HG02938 (cell line): Measurements from ENCODE around the gene COL10A1.
"Not testable (repeated sequence)": the region's sequence is repeated elsewhere in the genome, so short reads cannot be mapped to it uniquely, and the experiment has no call there.

Experiments
- ATAC-seq: cut with Tn5 transposase; IDR thresholded peaks from one replicate; pipeline ENCODE4 v1.9.1; 2021; ENCODE audit warnings: mild to moderate bottlenecking, moderate library complexity; ENCODE audit not compliant: unreplicated experiment

The COL10A1 gene

GRCh38 chr6:116127771-116128493 is 2.0 kb upstream of the COL10A1 start:
- no peak for ATAC-seq

- ATAC-seq = no peak
These were observed 5.5 kb downstream of the COL10A1 start for GRCh38 chr6:116120430-116120829.

GRCh38 chr6:116118608-116119007 is 7.3 kb downstream of the COL10A1 start:
- ATAC-seq = no peak

DNA sequence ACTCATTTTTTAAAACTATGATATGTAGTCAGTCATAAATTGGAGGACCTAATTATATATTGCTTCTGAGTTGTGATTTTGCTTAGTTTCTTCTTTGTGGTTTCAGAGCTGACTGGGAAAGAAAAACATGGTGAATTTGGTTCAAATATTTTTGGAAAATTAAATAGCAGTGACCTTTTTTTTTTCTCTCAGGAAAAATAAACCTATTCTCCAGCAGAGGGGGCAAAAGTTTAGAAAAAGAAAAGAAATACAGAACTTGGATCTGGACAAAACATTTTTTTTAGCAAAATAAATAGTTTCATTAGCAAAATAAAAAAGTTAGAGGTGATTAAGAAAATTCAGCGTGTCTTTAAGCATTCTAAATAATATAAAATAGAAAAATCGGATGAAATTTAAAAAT is 10.2 kb downstream of the COL10A1 start:
- no peak for ATAC-seq

DNA sequence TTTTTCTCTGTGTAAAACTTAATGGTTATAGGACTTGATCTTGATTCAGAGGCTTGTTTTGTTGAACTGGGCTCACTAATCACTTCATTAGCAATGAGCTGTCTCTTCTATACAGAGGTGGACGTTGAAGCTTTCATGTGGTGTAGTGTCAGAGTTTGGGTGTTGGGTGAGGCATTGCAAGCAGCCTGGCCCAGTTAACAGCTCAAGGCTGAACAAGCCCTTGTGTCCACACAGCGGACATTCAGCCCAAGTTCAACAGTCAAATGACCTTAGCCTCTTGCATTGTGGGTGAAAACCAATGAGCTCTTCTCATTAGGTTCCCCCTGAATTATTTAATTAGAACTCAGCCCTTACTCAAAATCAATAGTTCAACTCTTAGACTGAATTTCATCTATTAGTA is 12.5 kb downstream of the COL10A1 start:
- ATAC-seq = no peak

DNA sequence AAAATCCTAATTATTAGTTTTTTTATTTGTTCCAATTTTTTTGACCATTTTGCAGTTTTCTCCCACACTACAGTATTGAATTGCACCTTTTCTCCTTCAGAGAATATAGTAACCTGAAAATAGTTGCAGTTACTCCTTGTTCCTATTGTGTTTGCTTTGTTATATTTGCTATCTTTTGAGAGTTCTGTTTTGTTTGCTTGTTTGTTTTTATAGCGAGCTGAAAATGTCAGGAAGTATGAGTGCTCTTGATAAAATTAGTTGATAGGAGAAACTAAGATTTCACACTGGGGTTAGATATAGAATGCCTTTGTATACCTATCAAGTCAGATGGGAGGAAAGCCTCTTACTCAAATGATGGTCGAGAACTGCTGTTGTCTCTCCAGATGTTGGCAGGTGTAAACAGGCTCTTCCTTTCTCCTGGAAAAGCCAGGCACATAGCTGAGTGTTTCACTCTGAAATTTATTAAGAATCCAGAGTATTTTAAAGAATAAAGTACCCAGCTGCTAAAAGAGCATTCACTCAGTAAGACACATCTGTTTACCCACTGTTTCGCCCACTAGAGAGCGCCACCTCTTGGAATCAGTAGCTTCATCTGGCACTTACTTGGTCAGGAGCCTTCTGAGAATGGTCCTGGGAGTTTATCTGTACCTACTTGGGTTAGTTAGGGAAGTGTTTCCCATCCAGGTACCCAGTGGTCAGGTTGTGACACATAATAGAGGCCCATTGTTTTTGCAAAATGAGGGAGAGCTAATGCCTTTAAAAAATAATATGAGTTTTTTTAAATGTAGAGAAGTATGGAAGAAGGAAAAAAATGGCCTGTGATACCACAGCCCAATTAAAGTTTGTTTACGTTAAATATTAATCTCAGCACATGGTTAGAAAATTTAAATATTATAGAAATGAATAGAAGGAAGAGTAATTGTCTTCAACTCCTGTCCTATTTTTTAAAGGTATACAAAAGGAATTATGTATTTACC is 14.1 kb downstream of the COL10A1 start:
- peak; percentile 82 for ATAC-seq

GRCh38 chr6:116108836-116109235 is 17.1 kb downstream of the COL10A1 start:
- no peak for ATAC-seq

DNA sequence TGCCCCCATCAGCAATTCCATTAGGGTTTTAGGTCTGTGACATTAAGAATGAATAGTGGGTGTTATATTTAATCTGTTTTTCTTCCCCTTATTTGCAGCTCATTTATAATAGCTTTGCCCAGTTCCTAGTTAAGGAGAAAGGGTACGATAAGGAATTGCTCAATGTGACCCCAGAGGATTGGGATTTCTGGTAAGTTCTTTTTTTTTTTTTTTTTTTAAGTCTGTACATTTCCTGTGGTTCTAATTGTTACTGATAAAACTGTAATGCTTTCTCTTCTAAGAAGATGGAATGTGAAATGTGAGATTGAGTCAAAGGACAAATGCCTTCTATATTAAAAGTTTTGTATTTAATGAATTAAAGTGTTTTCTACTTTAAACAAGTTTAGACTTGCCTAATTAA is 19.8 kb downstream of the COL10A1 start:
- no peak for ATAC-seq

GRCh38 chr6:116105247-116105646 is 20.7 kb downstream of the COL10A1 start:
- ATAC-seq = no peak

DNA sequence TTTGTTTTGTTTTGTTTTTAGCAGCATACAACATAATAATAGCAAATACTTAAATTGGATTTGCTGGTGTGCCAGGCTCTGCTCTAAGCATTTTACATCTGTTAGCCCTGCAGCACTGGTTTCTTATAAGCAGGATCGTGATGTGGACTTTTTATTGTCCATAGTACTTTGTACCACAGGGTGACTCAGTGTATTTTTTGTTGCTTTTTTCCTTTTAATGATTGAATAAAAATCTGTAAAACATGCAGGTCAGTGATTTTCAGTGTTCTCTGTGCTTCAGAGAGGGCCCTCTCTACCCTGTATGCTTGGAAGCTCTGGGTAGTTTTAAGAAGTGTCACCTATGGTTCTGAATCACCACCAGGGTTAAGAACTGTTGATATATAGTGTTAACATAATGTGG is 21.3 kb downstream of the COL10A1 start:
- no peak for ATAC-seq

DNA sequence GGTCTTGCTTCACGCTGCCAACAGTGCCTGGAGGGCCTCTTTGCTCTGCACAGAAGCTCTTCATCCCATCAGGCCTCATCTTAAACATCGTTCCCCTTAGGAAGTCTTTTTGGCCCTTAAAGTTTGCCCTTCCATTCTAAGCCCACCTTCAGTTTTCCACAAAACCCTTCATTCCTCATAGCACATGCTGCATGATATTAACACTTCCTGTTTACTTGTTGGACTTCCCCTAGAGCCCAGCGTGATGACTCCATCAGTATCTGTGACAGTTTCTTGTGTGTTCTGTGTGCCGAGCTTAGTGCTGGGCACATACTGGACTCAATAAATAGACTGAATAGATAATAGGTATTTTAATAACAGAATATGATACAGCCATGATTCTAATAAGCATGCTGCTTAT is 23.1 kb downstream of the COL10A1 start:
- no peak for ATAC-seq

DNA sequence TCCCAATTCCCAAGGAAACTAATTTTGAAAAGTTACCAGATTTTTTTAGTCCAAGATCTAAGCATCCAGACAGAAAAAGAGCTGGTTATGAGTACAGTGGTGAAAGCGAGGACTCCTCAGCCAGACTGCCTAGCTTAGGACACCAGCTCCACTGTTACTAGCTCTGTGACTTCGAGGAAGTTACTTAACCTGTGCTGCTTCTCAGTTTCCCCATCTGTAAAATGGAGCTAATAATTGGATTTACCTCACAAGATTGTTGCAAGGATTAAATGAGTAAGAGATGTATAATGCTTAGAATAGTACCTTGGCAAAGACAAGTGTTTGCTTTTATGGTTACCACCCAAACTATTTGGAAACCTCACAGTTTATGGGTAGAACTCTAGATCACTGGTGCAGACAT is 24.1 kb downstream of the COL10A1 start:
- ATAC-seq = no peak

DNA sequence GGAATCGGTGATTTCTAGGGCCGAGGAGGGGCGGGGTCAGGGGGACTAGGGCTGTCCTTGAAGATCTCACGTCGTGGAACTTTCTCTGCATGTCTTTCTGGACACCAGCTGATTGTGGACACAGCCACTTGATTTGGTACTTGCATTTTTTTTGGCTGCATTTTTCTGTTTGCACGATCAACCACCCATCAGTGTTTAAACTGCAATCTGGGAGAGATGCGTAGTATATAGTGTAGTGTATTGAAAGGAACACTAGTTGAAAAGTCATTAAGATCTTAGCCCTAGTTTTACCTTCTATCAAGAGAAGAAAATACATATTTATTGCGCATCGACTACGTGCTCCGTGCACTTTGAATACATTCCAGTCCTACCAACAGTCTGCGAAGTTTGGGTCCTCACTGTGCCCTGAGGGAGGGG is 24.6 kb downstream of the COL10A1 start:
- ATAC-seq = no peak

GRCh38 chr6:116100419-116101301 is 25.3 kb downstream of the COL10A1 start, which contains the start of gene NT5DC1:
Gene NT5DC1 (plus strand): TSS chr6:116100853. CDS start chr6:116100931, 78 bp downstream.
- ATAC-seq = peak; percentile 83

DNA sequence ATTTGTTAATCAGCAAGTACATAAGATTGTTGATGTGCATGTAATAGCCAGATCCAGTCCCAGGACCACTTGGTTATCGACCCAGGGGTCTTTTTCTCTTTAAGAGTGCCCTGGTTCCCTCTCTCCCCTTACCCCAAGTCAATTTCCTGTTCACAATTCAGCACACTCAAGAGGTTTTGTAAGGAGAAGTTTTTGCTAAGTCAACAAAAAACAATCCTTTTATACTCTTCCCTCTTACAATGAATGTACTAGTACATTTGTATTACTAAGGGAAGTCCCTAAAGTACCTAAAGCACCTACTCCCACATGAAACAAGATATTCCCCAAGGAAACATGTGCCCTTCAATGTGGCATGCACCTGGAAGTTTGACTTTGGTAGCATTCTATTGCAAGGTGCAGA is 26.9 kb downstream of the COL10A1 start:
- no peak for ATAC-seq

DNA sequence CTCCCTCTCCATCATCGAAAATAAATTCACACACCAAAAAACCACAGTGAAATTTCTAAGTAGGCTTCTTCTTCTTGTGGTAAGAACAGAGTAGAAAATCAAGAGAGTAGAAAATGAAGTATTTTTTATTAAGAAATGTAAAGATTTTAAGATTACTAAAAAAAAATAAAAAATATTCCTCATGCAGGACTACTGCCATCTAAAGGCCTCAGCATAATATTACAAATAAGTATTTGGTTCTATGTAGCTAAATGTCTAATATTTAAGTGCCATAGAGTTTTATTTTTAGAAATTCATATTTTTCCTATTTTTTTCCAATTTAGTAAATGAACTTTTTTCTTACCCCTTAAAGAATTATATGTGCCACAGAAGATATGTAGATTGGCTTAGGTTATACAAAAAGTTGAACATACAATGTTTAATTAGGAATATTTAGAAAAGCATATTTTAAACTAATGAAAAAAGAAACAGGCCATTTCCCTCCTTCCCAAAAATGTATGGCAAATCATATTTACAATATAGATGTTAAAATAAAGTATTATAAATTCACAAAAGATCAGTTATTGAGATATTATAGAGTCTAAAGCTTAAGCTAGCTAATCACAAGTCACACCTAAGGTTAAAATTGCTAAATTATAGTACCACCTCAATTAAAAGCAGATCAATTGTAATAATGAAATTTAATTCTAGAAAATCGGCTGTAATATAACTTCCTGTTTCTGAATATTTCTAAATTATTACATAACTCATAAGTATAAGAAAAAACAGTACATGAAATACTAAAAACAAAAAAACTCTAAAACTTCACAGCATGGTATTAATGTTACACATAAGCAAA is 28.7 kb downstream of the COL10A1 start:
- no peak for ATAC-seq

GRCh38 chr6:116096048-116096759 is 29.7 kb downstream of the COL10A1 start:
- ATAC-seq = not testable (repeated sequence)

DNA sequence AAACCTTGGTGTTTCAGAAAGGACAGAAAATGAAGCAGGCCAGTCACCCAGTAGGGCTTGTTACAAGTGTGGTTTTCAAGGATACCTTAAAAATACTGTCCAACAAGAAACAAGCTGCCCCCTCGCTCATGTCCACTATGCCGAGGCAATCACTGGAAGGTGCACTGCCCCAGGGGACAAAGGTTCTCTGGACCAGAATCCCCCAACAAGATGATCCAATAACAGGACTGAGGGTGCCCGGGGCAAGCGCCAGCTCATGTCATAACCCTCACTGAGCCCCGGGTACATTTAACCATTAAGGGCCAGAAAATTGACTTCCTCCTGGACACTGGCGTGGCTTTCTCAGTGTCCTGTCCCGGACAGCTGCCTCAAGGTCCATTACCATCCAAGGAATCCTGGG is 31.9 kb downstream of the COL10A1 start:
- ATAC-seq = no peak

- peak; percentile 64 for ATAC-seq
These were observed 35.7 kb downstream of the COL10A1 start for GRCh38 chr6:116090251-116090650.
